GM18873 (cell line): Measurements from ENCODE around the gene CEP162.
A peak's percentile ranks its signal among the peaks of the same experiment; 100 is the strongest.
"Not testable (repeated sequence)": the region's sequence is repeated elsewhere in the genome, so short reads cannot be mapped to it uniquely, and the experiment has no call there.

Experiments
- ATAC-seq: cut with Tn5 transposase; IDR thresholded peaks from one replicate; pipeline ENCODE4 v1.9.1; 2021; ENCODE audit warnings: mild to moderate bottlenecking, moderate library complexity, moderate number of reproducible peaks; ENCODE audit not compliant: unreplicated experiment, low FRiP score

The CEP162 gene

DNA sequence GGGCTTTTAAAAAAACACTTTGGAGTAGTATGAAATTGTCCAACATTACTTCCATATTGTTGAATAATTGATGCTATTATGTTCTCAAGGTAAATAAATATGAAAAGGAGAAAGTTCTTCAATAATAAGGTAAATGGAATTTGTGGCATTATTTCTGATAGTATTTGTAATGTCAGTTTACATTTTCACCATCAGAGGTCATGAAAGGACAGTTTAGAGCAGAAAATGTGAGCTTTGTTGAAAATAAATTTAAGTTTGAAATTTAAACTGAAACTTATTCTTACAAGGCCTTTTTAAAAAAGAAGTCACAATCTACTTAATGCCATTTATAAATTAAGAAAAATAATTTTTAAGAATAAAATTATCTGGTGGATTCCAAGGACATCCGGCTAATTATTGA is 15.8 kb upstream of the CEP162 start:
- ATAC-seq: no peak

DNA sequence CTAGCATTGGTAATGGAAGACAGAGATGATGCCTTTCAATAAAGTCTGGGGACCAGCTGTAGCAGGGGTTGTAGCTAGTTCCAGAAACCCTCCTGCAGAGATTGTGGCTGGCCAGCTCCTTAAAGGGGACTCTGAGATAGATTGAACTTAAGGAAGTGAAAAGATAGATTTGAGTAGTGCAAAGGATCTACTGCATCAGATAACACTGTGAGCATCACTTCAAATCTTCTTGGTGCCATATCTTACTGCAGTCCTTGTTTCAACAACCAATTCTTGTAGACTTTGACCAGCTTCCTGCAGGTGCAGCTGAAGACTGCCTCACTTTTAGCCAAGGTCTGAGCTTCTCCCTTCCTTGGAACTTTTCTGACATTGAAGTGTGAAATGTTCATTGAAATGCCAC is 14.8 kb upstream of the CEP162 start:
- no peak for ATAC-seq

DNA sequence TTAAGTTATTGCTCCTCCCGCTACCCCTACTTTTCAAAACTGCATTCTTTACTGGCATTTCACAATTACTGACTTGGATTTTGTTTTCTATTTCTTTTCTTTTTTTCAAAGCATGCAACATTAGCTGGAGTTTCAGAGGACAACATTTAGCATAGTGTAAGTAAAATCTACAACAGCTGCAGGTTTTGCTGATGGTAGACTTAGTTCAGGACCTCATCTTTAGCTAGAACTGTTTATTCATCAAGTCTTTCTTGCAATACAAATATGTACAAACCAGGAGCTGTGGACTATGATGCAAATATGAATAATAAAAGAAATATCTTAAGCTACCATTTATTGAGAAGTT is 728 bp upstream of the CEP162 start:
- no peak for ATAC-seq

DNA sequence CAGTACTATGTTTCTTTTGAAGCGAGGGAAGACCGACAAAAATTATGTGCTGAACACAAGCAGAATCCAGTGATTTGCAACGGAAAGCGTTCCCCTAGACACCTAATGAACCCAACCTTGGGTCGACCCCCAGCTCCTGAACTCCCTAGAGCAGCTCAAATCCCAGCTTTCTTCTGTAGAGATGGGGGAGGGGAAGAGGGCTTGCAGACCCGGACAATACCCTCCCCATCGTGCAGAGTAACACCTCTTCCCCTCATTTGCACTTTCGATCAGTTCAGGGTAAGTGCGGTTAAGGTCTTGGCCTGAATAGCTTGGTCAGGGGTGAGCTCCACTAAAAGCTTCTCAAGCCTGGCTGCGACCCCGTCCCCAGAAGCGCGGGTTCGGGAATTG is 404 bp downstream of the CEP162 start:
- ATAC-seq: no peak

DNA sequence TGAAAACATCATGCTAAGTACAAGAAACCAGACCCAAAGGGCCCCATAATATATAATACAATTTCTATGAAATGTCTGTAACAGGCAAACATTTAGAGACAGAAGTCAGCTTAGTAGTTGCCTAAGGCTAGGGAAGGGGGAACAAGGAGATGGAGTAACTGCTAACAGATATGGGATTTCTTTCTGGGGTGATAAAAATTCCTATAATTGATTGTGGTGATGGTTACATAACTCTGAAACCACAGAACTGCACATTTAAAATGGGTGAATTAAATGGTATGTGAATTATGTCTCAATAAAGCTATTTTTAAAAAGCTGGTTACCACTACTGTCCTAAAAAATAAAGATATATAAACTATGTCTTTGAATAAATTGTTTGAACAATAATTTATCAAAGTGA is 3.2 kb downstream of the CEP162 start:
- no peak for ATAC-seq

DNA sequence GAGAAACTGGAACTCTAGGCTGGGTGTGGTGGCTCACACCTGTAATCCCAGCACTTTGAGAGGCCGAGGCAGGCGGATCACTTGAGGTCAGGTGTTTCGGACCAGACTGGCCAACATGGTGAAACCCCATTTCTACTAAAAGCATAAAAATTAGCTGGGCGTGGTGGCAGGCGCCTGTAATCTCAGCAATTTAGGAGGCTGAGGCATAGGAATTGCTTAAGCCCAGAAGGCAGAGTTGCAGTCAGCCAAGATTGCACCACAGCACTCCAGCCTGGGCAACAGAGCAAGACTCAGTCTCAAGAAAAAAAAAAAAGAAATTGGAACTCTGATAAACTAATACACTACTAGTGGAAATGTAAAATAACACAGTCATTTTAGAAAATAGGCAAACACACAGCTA is 3.8 kb downstream of the CEP162 start:
- ATAC-seq: not testable (repeated sequence)

DNA sequence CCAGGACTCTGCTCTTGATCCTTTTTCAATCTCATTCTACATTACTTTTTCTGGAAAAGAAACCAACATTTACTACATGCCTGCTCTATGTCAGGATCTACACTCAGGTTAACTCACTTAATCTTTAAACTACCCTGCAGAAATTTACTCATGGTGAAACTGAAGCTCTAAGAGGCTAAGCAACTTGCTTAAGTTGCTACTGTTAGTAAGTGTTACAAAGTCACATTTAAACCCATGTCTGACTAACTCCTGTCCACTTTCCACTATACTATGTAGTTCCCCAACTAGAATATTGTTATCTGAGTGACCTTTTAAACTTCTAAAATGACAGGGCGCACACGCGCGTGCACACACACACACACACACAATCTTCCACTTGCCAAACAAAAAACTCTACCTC is 5.0 kb downstream of the CEP162 start:
- peak; percentile 55 for ATAC-seq

DNA sequence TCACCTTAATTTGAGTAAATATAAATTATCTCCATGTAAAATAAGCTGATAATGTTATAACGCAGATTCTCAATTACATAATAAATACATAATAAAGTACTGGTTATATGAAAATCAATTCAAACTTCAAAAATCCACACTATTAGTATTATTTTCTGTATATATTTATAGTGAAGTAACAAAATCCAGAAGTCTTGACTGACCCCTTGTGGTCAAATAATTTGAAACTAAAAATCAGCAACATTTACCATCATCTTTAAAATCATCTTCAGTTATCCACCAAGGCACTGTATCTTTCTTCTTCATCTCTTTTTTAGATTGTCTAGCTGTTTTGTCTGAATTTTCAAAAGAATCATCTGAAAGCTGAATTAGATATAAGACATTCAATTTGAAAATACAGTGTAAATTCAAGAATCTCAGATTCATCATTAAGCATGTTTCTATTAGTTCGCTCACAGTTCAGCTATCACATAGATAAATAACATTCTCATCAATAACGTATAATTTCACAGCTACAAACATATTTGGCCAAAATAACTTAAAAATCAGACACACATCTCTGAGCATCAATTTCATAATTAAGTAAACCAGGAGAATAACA is 6.5 kb downstream of the CEP162 start:
- ATAC-seq: no peak

DNA sequence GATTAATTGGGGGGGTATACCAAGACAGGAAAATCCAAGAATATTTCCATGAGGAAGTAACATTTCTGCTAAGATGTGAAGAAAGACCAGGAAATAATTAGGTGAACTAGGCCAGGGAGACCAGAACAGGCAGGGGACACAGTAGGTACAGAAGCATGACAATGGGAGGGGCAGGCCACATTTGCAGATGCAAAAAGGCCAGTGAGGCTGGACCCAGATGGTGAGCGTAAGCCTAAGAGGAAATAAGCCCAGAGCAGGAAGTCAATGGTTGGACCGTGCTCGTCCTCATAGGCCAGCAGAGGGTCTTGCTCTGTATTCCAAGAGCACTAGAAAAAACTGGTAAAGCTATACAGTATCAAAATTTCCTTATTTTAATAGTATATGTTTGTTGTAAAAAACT is 9.4 kb downstream of the CEP162 start:
- ATAC-seq: no peak

DNA sequence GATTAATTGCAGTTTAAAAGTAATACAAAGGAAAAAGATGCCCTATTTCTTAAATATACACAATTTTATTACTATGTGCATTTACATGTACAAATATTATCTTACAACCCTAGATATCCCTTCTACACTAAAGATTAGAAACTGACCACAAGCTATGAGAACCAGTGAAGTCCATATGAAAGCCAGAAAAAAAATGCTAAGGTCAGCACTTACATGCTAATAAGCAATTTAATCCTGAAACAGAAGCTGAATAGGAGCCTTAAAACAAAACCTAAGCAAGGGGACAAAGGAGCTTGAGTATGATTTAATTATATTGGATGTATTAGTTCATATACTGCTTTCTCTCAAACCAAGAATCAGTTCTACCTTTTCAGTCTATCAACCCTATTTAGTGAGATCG is 14.2 kb downstream of the CEP162 start:
- no peak for ATAC-seq

DNA sequence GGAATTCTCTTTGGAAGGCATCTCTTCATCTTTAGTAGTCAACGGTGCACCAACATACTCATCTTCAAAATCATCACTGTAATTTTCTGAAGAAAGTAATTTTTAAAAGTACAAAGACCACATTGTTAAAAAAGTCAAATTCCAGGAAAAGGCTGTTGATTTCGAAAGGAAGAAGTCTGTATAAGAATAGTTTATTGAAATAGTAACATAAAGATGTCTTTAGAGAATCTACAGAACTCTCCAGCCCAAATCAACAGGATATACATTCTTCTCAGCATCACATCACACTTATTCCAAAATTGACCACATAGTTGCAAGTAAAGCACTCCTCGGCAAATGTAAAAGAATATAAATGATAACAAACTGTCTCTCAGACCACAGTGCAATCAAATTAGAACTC is 23.4 kb downstream of the CEP162 start:
- no peak for ATAC-seq

DNA sequence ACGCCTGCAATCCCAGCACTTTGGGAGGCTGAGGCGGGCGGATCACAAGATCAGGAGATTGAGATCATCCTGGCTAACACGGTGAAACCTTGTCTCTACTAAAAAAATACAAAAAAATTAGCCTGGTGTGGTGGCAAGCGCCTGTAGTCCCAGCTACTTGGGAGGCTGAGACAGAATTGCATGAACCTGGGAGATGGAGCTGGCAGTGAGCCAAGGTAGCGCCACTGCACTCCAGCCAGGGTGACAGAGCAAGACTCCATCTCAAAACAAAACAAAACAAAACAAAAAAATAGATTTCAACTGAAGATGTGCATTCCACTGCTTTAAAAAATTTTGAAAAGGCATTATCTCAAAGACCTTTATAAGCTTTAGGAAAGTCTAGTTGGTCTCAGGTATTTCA is 27.5 kb downstream of the CEP162 start:
- not testable (repeated sequence) for ATAC-seq

DNA sequence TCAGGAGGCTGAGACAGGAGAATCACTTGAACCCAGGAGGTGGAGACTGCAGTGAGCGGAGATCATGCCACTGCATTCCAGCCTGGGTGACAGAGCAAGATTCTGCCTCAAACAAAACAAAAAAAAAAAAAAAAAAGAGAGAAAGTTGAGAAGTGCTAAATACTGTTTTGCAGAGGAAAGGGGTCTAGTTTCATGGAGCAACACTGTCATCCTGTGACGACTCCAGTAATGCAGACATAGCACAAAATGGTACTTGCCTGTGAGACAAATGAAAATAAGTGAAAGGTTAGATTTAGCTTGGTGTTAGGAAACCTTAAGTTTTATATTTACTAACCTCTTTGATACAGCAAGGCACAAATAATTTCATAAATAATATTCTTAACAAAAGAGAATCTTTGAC is 29.7 kb downstream of the CEP162 start:
- ATAC-seq: no peak

DNA sequence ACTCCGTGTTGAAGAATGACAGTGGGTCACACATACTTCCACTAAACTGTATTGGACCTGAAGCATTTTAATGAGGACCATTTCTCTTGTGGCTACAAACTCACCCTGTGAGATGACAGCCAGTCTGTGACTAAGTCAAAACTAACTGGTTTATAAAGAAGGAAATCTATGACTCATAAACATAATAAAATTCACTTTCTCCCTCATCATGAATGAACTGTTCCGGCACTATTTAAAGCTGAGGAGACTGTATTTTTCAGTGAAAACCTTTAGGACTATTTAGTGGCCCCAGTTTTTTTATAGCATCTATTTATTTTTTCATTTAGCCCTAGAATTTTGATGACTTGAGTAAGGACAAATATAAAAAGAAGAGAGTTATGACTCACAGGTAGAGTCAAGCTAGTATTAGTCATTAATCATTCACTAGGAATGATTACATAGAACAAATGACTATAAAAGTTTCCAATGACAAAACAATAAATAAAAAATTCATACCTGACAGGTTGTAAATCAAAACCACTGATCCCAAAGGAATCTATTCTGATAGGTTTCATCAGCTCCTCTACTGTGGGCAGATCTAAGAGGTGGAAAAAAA is 34.2 kb downstream of the CEP162 start:
- ATAC-seq: no peak

DNA sequence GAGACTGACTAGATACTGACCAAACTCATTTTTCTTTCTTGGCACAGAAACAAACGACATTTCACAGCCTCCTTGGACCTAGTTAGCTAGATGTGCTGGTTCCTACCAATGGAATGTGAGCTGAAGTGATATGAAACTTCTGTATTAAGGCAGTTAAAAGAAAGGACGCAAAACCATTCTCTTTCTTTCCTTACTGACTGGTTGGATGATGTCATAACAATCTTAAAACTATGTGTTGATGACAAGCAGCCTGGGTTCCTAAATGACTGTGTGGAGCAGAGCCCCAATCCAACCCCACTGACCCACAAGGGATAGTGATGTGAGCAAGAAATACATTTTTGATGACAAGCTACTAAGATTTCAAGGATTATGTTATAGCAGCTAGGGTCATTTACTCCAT is 35.6 kb downstream of the CEP162 start:
- ATAC-seq: no peak

DNA sequence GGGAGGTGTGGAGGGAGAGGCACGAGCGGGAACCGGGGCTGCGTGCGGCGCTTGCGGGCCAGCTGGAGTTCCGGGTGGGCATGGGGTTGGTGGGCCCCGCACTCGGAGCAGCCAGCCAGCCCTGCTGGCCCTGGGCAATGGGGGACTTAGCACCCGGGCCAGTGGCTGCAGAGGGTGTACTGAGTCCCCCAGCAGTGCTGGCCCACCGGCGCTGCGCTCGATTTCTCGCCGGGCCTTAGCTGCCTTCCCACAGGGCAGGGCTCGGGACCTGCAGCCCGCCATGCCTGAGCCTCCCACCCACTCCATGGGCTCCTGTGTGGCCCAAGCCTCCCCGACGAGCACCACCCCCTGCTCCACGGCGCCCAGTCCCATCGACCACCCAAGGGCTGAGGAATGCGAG is 38.1 kb downstream of the CEP162 start:
- not testable (repeated sequence) for ATAC-seq

DNA sequence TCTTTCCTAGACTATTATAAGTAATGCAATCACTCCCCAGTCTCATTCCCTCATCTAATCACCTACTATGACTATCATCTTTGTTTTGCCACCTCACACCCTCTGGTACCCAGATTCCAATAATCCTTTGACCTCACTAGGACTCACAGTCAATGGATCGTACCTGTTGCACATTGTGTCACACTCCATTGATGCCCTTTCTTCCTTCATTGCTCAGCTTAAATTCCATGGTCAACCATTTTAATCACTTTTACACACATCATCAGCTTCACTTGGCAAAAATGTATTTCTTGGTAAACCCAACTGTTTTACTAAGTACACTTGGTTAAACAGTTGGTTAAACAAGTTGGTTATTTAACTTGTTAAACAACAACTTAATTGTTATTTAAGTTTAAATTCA is 44.0 kb downstream of the CEP162 start:
- no peak for ATAC-seq

DNA sequence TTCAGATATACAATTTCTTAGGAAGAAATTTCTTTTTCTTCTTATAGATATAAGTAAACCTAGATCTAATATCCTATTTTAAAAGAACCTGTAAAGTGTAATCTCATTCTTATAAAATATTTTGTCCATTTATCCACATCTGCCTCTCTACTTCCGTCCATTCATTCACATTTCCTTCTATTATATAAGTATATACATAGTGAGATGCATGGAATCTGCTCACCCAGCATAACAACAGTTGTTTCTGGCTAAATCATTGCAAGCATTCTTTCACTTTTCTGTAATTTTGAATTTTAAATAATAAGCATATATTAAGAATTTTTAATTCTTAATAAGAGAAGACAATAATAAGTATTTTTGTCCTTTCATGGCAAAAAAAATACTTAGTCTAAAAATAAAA is 45.4 kb downstream of the CEP162 start:
- ATAC-seq: no peak

DNA sequence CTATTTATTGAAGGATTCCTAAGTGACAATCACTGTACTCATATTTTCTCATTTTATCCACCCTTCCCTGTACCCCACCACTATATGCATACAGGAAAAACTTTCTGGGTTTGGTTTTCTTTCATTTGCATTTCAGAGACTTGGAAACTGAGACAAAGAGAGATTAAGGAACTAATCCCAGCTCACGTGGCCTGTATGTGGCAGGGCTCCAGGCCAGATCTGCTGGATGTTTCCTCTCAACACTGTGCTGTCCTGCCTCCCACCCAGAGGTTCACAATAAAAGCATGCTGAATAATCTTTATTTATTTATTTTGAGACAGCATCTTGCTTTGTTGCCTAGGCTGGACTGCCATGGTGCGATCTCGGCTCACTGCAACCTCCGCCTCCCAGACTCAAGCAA is 50.2 kb downstream of the CEP162 start:
- no peak for ATAC-seq

DNA sequence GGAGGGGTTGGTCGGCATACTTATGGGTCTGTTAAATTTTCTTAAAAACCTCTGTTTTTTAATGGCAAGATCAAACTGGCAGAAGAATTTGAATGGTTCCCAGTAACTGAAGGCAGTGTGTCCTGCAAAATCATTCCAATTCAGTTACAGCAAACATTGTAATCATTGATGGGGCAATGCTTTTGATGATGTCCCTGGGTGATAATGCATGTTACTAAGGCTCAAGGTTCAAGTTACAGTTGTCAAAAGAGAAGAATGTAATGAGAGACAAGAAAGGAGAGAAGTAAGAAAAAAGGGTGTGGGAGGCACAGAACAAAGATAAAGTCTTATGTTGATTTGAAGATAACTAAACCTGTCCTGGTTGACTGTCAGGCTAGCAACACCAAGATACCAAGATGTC is 54.9 kb downstream of the CEP162 start:
- no peak for ATAC-seq

DNA sequence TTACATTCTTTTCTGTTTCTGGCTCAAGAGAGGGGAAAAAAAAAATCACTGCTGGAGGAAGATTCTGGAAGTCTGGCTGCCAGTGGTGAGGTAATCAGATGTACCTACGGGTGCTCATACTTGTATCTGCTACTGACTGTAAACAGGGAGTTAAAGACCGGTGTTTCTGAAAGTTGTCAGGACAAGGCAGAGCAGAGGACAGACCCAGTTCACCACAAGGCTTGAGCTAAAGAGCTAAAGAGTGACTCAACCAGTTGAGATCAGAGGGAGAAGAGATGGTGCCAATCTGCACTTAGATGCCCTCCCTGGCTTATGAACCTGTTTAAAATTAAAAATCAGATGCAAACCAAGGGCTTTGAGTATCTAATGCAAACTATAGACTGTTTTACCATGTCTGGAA is 55.4 kb downstream of the CEP162 start:
- ATAC-seq: no peak

DNA sequence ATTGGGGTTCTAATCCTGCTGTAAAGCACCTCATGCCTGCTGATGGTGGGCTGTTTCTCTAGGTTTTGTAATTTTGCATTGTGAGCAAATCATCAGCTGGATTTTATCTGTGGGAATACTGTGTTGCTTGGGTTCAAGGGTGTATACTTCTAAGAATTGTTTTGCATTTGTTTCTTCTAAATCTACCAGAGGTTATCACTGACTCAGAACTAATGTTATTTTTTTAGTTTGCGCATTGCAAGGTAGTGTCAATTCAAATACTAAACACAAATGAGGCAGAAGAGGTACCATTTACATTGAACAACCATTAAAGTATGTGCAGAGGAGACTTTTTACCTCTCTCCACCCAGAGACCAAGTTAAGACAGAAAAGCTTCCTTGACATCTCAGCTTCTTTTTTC is 60.0 kb downstream of the CEP162 start:
- ATAC-seq: no peak

DNA sequence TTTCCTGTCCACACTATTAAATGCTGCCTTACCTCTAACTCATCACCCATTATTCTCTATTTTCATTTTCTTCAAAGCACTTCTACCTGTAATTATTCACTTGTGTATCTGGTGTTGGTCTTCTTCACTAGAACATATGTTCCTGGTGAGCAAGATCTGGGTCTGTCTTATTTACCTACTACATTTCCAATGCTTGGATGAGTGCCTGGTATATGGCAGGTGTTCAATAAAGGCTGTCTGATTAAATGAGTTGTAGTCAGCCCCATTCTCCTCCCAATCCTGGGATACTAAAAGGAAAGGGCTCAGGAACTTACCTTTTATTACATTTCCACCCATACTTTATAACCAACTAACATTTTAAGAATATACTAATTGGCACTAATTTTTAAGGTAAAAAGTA is 61.0 kb downstream of the CEP162 start:
- ATAC-seq: no peak
